Fibroblast of pulmonary artery (primary cell): ENCODE measurements around the gene RALA.

Source experiments
- DNase-seq: peaks from one replicate; pipeline ENCODE4 v3.0.0-alpha.2; 2010; ENCODE audit warnings: low read depth
- H3K4me3 ChIP-seq: replicated peaks from 2 replicates; pipeline ENCODE4 v1.5.1; 2011; ENCODE audit warnings: low read depth, mild to moderate bottlenecking, control low read depth, low read length, moderate library complexity
- TF ChIP-seq, protein P1 (sequence below): IDR thresholded peaks from 2 replicates; pipeline ENCODE4 v1.5.1; 2011; ENCODE audit warnings: mild to moderate bottlenecking, control low read depth, low read length, inconsistent platforms; ENCODE audit errors: missing control alignments

Gene RALA

DNA sequence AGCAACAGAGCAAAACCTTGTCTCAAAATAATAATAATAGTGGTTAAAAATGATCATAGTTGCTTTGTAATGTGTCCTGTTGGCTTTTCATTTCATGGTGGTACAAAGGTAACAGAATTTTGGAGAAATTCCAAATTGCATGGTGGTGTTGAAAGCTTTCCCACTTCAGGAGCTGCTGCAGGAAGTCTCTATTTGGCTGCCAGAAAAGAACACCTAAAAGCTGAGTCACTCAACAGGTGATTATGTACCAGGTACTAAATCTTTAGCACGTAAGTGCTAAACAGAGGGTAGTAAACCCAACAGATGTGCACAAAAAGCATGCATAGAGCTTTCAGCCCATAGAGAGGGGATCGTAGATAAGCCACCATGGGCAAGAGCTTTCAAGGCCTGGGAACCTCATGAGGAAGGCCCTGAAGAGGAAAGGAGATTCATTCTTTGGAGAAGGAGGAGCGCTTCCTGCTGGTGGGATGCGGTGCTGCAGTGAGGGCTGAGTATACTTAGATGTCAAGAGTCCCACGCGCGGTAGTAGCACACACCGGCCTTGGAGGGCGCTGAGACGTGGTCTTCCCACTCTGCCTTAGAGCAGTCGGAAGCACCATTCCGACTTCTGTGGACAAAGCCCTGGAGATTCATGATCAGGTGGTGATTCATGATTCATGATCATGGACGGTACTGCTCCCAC lies 118.7 kb downstream of the RALA start:
- TF ChIP-seq, protein P1, sequence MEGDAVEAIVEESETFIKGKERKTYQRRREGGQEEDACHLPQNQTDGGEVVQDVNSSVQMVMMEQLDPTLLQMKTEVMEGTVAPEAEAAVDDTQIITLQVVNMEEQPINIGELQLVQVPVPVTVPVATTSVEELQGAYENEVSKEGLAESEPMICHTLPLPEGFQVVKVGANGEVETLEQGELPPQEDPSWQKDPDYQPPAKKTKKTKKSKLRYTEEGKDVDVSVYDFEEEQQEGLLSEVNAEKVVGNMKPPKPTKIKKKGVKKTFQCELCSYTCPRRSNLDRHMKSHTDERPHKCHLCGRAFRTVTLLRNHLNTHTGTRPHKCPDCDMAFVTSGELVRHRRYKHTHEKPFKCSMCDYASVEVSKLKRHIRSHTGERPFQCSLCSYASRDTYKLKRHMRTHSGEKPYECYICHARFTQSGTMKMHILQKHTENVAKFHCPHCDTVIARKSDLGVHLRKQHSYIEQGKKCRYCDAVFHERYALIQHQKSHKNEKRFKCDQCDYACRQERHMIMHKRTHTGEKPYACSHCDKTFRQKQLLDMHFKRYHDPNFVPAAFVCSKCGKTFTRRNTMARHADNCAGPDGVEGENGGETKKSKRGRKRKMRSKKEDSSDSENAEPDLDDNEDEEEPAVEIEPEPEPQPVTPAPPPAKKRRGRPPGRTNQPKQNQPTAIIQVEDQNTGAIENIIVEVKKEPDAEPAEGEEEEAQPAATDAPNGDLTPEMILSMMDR = peak; percentile 37
- H3K4me3 ChIP-seq = no peak overlapping the region
- DNase-seq = peak; percentile 31

DNA sequence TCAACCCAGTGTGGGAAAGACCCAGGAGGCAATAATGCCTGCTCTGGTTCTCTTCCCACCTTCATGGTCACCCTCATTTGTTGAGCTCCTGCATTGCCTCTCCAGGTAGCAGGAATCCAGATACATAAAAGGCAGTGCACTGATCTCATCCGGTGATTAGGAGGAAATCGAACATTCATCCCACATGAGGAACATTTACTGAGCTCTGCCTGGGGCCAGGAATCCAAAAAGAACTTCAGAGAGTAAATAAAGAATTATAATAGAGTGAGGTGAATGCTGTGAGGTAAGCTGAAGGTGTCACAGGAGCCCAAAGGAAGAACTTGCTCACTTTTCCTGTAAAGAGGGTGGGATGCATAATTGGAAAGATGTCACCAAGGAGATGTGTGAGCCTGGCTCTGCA lies 121.2 kb downstream of the RALA start:
- no peak for DNase-seq
- TF ChIP-seq, protein P1 = no peak
- no peak overlapping the region for H3K4me3 ChIP-seq

DNA sequence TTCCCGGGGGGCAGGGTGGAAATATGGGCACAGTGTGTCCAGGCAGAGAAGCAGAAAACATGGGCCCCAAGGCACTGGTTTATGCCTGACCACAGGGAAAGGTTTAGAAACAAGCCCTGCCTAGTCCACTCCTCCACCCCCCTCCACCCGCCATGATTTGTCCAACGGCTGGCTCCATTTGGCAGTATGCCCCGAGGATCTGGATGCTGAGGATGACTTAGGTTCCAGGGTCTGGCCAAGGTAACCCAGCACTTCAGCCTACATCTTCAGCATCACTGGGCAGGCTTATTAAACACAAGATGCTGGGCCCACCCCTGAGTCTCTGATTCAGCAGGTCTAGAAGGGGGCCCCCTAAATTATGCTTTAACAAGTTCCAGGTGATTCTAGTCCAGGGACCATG lies 121.9 kb downstream of the RALA start:
- H3K4me3 ChIP-seq = no peak overlapping the region
- DNase-seq = no peak
- TF ChIP-seq, protein P1 = no peak

DNA sequence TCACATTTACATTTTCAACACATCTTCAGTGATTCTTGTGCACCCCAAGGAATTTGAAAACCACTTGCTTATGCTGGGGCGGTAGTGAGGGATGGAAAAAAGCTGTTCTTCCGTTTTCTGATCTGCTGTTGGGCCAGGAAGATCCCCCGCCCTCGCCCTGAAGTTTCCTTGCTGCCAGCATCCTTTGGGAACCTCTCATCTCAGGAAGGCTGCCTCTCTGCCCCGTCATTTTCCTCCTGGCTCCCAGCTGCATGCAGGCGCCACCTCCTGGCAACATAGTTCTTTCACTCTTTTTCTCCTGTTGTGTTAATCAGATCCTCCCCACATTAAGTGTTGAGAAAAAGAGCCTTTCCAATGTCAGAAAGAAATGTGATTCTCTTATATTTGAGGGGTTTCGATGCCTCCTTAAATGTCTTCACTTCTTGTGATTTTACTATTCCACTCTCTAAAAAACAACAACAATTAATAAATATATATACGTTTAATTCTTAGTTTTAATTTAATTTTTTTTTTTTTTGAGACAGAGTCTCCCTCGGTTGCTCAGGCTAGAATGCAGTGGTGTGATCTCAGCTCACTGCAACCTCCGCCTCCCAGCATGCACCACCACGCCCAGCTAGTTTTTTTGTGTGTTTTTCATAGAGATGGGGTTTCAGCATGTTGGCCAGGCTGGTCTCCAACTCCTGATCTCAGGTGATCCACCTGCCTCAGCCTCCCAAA lies 122.9 kb downstream of the RALA start:
- no peak overlapping the region for H3K4me3 ChIP-seq
- DNase-seq = peak; percentile 88
- TF ChIP-seq, protein P1 = peak; percentile 85

DNA sequence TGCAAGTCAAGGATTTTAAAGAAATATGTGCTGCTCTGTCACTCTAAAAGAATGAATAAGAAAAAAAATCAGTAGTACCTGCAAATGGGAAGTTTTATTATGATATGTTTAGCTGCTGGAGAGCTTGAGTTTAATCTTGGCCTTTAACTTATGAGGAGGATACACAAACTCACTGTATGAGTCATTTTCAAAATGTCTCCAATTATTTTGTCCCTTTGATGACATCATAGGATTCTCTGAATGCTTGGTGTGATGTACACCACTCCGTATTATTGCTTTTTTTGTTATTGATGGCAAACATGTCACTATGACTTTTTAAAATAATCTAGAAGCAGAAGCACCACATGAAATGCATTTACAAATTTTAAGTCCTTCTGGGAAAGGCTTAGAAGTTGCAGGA lies 125.8 kb downstream of the RALA start:
- peak; percentile 60 for DNase-seq
- H3K4me3 ChIP-seq = no peak overlapping the region
- TF ChIP-seq, protein P1 = no peak

DNA sequence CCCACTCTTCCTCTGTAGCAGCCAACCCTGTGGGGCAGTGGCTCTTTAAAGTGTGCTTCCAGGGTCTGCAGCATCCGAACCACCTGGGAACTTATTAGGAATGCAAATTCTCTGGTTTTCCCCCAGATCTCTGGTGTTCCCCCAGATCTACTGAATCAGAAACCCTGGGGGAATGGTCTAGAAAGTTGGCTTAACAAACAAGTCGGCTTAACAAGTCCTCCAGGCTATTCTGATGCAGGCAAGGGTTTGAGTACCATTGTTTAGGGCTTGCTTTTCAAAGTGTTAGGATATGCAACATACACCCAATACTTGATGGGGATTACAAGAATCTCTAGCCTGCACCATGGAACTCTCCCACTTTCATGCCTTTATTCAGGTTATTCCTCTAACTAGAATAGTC lies 126.3 kb downstream of the RALA start:
- no peak overlapping the region for H3K4me3 ChIP-seq
- TF ChIP-seq, protein P1 = no peak
- no peak for DNase-seq
